Measurements from ENCODE around the gene PRTN3.

The PRTN3 gene

GRCh38 chr19:884420-885211, 43.8 kb downstream of the PRTN3 start:
- DNase-seq, result no peak

- no peak for DNase-seq
Measured at GRCh38 chr19:885536-886224, 44.9 kb downstream of the PRTN3 start.

GRCh38 chr19:887072-887471, 46.3 kb downstream of the PRTN3 start:
- DNase-seq, result no peak

GRCh38 chr19:887599-887998, 46.8 kb downstream of the PRTN3 start:
- DNase-seq, result no peak

- DNase-seq, result no peak
Measured at GRCh38 chr19:888581-889385, 48.0 kb downstream of the PRTN3 start.

GRCh38 chr19:889662-890295, 49.0 kb downstream of the PRTN3 start:
- DNase-seq, result no peak

GRCh38 chr19:890831-891230, 50.0 kb downstream of the PRTN3 start:
- DNase-seq, result no peak

GRCh38 chr19:891421-892200, 50.8 kb downstream of the PRTN3 start:
- DNase-seq, result peak; percentile 52

GRCh38 chr19:892243-892893, 51.6 kb downstream of the PRTN3 start:
- DNase-seq, result no peak

GRCh38 chr19:892894-893689, 52.3 kb downstream of the PRTN3 start, which contains the start of the genes MED16 and RNU6-9:
Gene MED16 (minus strand): TSS chr19:893187. CDS start chr19:891131, 2,056 bp downstream.
Gene RNU6-9 (plus strand): TSS chr19:893484.
- DNase-seq, result peak; percentile 94

GRCh38 chr19:896434-896833, 55.6 kb downstream of the PRTN3 start:
- DNase-seq, result no peak

GRCh38 chr19:896999-897398, 56.2 kb downstream of the PRTN3 start:
- DNase-seq, result no peak

GRCh38 chr19:897442-898039, 56.7 kb downstream of the PRTN3 start:
- no peak for DNase-seq

All from COR-L47 (cell line).